HG02642 (cell line): ENCODE results near the gene P2RX1.
A peak's percentile ranks its signal among the peaks of the same experiment; 100 is the strongest.

Experiments
- ATAC-seq: cut with Tn5 transposase; IDR thresholded peaks from one replicate; pipeline ENCODE4 v1.9.1; 2021; ENCODE audit warnings: mild to moderate bottlenecking; ENCODE audit not compliant: unreplicated experiment, poor library complexity

The P2RX1 gene

GRCh38 chr17:3910420-3911270 lies 5.6 kb downstream of the P2RX1 start:
- ATAC-seq: no peak

- no peak for ATAC-seq
Measured at GRCh38 chr17:3909257-3909656, 7.0 kb downstream of the P2RX1 start.

- ATAC-seq: no peak
Measured at GRCh38 chr17:3907483-3908216, 8.6 kb downstream of the P2RX1 start.

GRCh38 chr17:3906881-3907280 lies 9.4 kb downstream of the P2RX1 start:
- ATAC-seq: no peak

- peak; percentile 44 for ATAC-seq
Measured at GRCh38 chr17:3905017-3905520, 11.2 kb downstream of the P2RX1 start.

GRCh38 chr17:3904501-3904900 lies 11.8 kb downstream of the P2RX1 start:
- peak; percentile 18 for ATAC-seq

- ATAC-seq: no peak
Measured at GRCh38 chr17:3903881-3904290, 12.4 kb downstream of the P2RX1 start.

GRCh38 chr17:3903051-3903825 lies 13.0 kb downstream of the P2RX1 start:
- ATAC-seq: no peak

GRCh38 chr17:3900646-3901045 lies 15.6 kb downstream of the P2RX1 start:
- ATAC-seq: no peak

- ATAC-seq: no peak
Measured at GRCh38 chr17:3897731-3898130, 18.5 kb downstream of the P2RX1 start.

- no peak for ATAC-seq
Measured at GRCh38 chr17:3896968-3897235, 19.4 kb downstream of the P2RX1 start.

GRCh38 chr17:3896108-3896967 lies 19.9 kb downstream of the P2RX1 start:
- ATAC-seq: no peak

GRCh38 chr17:3895354-3895753 lies 20.9 kb downstream of the P2RX1 start:
- ATAC-seq: no peak

- ATAC-seq: no peak
Measured at GRCh38 chr17:3894911-3895343, 21.3 kb downstream of the P2RX1 start.

- ATAC-seq: no peak
Measured at GRCh38 chr17:3894188-3894587, 22.1 kb downstream of the P2RX1 start.

- no peak for ATAC-seq
Measured at GRCh38 chr17:3893720-3894116, 22.5 kb downstream of the P2RX1 start.

GRCh38 chr17:3893003-3893719 lies 23.1 kb downstream of the P2RX1 start, which contains the start of gene CAMKK1:
Gene CAMKK1, minus strand, starts transcription at chr17:3893053. Its CDS starts 7,366 bp downstream, at chr17:3885687.
- ATAC-seq: peak; percentile 87

GRCh38 chr17:3892095-3892998 lies 23.9 kb downstream of the P2RX1 start:
- ATAC-seq: peak; percentile 20
